GM18505 (cell line): Measurements from ENCODE around the gene RNF13.

Source experiments
- ATAC-seq: cut with Tn5 transposase; IDR thresholded peaks from one replicate; pipeline ENCODE4 v1.9.1; 2021; ENCODE audit not compliant: unreplicated experiment
- POLR2A ChIP-seq: IDR thresholded peaks from 4 replicates; pipeline ENCODE4 v1.6.1; 2011; ENCODE audit warnings: borderline replicate concordance; ENCODE audit not compliant: insufficient read depth, insufficient read length; ENCODE audit errors: extremely low read depth

RNF13 gene, protein sequence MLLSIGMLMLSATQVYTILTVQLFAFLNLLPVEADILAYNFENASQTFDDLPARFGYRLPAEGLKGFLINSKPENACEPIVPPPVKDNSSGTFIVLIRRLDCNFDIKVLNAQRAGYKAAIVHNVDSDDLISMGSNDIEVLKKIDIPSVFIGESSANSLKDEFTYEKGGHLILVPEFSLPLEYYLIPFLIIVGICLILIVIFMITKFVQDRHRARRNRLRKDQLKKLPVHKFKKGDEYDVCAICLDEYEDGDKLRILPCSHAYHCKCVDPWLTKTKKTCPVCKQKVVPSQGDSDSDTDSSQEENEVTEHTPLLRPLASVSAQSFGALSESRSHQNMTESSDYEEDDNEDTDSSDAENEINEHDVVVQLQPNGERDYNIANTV

DNA sequence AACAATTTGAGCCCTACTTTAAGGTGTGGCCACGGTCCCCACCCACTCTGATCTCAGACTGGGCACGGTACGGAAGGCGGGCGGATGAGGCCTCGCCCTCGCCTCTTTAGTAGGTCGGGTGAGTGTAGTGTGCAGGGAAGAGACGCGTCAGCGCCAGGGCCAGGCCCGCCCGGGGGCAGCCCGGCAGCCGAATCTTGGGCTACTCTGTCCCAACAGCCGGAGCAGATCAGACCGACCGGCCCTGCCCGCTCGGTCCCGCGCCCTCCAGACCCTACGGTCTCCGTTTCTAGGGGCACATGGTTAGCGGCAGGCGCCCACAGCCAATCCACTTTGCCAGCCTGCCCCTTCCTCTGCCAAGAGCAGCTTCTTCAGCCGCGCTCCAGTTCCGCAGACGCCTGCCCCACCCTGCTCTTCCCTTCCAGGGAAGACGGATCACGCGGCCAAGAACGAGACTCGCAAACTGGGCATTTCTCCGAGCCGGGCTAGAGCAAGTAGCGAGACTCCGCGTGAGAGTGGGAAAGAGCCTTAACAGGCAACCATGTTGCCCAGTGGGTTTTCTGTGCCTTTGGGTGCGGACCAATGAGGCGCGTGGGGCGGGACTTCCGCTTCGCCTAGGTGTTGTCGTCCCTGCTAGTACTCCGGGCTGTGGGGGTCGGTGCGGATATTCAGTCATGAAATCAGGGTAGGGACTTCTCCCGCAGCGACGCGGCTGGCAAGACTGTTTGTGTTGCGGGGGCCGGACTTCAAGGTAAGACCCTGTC is at the start of gene RNF13:
Gene RNF13, plus strand, starts transcription at position 610 of the 761 bp plus-strand sequence. CDS start 32,812 bp downstream, outside the sequence.
- TF ChIP-seq POLR2A: peak; percentile 79
- ATAC-seq: peak; percentile 90

DNA sequence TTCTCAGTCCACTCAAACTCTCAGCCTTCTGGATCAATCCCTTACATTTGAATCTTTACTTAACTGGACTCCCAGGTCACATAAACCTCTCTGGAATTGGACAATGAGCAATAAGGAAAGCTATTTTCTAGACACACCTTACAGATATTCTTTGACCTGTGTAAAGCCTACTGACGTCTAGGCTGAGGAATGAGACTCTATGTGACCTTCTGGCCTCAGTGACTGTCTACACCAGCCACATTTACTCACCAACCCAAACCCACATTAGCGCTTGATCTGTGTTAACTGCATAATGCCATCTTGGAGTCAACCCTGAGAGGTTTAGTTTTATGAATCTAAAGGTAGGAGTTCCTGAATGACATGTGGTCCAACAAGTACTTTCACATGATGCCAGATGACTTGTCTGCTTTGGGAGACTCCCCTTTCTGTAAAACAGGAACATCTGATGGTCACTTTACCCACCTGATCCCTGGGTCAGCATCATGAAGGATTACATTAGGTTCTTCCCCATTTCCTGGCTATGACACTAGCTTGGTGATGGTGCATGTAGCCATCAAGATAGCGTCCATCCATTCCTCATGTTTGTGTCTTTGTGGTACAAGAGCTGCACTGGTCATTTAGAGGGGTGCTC is 49.3 kb upstream of the RNF13 start:
- ATAC-seq: no peak
- TF ChIP-seq POLR2A: no peak

DNA sequence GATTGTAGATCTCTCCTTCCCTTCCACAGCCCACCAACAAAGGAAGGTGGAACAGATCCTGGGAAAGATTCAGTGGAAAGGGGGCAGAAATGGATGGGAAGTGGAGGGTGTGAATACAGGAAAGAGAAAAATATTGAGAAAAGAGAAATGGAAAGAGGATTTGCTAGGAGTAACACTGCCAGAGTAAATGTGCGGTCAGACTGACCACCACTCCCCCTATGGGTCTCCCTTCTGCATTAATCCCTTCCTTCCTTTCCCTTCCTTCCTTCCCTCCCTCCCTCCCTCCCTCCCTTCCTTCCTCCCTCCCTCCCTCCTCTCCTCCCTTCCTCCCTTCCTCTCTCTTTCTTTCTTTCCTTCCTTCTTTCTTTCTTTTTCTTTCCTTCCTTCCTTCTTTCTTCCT is 48.7 kb upstream of the RNF13 start:
- TF ChIP-seq POLR2A: no peak
- no peak for ATAC-seq

DNA sequence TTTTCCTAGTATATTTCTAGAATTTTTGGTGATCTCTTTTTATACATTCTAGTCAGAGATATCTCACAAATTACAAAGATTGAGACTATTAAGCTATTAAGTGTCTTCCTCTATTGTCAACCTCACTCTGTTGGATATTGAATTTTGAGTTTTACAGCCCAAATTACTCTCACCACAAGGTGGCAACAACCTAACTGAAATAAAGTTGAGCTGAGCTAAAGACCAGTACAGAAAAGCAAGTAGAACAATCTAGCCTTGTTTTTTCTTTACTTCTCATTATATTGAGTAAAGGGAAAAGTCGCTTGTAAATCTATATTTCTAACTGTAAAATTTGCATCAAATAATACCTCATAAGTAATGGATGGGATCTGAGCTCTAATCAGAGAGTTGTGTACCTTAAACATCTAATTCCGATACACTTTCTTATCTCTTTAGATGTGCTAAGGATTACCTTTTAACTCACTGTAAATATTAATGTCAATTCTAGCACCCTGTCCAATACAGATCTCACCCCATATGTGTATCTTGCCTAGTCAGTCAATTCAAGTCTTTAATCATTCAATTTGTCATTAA is 47.2 kb upstream of the RNF13 start:
- ATAC-seq: no peak
- no peak for TF ChIP-seq POLR2A

DNA sequence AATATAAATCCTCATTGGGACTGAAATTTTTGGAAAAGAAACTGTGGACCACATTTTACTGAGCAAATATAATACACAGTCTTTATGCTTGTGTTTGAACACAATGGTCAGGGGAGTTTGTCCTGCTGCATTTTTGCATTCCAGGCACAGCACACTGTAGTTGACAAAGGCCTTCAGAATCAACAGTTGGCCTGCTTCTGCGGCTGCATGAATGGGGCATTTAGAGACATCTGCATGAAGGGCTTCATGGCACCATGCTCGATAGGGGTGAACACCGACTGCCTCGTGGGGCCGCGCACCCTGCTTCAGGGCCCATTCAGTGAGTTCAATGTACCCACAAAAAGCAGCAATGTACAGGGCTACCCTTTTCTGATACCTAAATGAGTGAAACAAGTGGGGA is 45.3 kb upstream of the RNF13 start:
- no peak for TF ChIP-seq POLR2A
- ATAC-seq: no peak

DNA sequence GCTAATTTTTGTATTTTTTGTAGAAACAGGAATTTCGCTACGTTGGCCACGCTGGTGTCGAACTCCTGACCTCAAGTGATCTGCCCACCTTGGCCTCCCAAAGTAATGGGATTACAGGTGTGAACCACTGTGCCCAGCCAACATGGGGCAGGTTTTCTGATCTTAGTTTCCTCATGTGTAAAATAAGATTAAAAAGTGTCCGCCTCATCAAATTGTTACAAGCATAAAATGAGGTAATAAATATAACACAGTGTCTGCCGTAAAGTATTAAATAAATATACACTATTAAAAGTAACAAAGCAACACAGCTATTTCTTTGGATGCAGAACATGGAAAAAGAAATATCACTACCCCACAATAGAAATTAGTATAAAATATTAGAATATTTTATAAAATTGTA is 44.3 kb upstream of the RNF13 start:
- no peak for ATAC-seq
- TF ChIP-seq POLR2A: no peak

DNA sequence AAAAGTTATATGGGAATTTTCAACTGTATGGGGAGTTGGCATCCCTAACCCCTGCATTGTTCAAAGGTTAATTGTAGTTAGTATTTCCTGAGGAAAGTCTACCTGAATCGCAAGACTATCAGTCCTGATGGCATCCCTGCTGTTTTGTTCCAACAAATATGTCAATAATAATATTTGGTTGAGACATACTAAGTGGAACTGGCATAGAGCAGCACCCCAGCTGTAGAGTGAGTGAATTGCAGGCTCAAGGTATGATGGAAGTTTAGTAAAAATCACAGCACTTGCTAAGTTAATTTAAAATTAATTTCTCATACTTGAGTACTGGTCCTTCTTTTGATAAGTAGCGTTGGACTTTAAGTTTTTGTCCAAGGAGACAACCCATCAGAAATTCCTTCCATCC is 42.8 kb upstream of the RNF13 start:
- TF ChIP-seq POLR2A: no peak
- ATAC-seq: no peak

DNA sequence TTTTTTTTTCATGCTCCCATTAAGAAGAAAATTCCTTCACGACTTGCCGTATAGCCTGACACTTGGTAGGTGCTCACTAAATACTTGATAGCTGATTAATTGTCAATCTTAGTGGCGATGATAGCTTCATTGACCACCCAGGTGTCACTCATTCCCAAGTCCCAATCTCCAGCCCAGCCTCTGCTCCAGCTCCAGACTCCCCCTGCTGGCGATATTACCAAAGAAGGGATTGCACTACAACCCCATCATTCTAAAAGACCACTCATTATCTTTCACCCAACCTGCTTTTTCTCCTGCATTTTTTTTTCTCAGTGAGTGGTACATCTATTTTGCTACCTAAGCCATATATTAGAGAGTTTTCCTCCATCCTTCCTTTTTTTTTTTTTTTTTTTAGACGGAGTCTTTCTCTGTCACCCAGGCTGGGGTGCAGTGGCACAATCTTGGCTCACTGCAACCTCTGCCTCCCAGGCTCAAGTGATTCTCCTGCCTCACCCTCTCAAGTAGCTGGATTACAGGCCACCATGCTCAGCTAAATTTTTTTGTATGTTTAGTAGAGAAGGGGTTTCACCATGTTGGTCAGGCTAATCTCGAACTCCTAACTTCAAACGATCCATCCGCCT is 41.3 kb upstream of the RNF13 start:
- peak; percentile 65 for ATAC-seq
- TF ChIP-seq POLR2A: no peak

DNA sequence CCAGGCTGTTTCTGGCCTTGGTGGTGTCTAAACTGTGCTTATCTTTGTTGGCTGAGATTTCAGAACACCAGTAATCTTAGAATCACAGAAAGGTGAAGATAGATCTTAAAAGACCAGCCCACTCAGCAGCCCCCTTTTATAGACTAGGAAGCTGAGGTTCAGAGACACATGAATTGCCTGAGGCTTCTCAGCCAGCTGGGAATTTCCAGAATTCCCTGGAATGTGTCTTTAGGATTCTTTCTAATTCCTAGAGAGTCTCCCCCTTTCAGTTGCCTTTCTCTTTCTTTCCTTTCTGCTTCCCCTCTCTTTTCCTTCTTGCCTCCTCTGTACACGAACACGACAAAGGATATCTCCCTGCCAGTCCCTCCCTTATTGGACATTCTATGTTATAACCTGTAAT is 40.2 kb upstream of the RNF13 start:
- ATAC-seq: no peak
- no peak for TF ChIP-seq POLR2A

DNA sequence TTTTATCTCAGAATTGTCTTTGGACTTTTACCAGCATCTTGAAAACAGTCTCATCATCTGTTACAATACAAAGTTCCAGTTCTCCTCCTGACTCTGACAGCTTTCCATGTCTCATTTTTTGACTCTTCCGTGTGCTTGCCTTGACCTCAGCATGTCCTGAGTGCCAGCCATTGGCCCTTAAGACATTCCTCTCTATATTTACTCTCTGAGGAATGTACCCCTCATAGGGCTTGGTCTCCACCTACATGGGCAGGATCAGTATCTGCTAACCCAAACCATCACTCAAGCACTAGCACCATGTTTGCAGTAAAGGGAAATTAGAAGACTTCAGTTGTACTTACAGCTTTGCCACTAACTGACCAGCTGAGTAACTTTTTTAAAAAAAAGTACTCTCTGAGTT is 36.8 kb upstream of the RNF13 start:
- TF ChIP-seq POLR2A: no peak
- no peak for ATAC-seq

DNA sequence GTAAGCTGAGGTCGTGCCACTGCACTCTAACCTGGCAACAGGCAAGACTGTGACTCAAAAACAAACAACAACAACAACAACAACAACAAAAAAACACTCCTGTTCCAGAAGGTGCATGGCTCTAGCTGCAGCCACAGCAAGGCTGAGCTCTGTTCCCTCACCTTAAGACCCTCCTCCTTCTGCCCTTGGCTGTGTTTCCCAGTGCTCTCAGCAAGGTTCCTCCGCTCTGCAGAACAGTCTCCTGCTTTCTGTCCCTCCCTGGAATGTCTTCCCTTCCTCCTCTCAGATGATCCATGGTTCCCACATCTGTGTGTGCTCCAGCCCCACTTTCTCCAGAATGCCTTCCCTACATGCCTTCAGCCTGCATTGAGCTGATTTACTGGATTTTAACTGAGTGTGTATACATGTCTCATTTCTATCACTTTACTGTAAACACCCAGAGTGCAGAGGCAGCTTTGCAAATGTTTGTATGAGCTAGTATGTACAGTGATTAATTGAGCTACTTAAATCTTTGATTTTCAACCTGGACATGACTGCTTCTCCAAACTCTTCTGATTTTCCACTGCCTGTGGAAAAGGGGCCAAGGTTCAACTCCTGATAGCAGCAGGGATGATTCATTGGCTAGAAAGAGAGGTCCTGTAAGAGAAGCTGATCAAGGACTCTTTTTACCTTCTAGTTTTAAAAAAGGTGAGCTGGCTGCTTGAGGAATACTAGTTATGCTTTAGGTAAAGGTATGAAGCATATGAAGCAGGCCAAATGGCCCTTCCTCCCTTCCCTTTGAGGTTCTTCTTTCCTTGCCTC is 35.4 kb upstream of the RNF13 start:
- TF ChIP-seq POLR2A: no peak
- no peak for ATAC-seq

DNA sequence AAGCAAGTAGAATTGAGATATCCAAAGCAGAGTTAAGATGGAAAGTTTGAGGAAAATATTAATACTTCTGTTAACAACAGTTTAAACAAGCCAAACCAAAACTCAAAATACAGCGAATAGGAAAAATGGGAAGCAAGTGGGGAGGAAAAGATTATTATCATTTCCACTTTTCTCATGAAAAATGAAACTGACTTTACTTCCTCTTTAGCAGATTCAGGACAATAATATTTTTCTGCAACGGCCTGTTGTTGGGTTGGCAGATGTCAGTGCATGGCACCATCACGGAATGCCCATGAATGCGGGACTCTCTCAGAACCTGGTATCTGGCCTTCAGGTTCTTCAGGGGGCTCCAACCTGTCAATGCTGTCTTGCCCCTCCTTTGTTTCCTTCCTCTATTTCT is 31.8 kb upstream of the RNF13 start:
- TF ChIP-seq POLR2A: no peak
- ATAC-seq: no peak
